Heart right ventricle (tissue), 16 donors: Measurements from ENCODE around the gene CACNA1A. TPM values are rescaled to one million over a fixed set of nuclear protein-coding genes. Genes with fewer than 3 reads are reported as not detected.

Source experiments
- ATAC-seq, 8 donors: fragments of 200-7000 bp; cut with Tn5 transposase; one replicate each; pipeline ENCODE4 v1.9.1; 2020; ENCODE audit warnings: mild to moderate bottlenecking in 8 of 8, moderate library complexity in 8 of 8, moderate number of reproducible peaks in 1 of 8
- DNase-seq, 2 donors: peaks; one replicate each; pipeline ENCODE4 v3.0.0-alpha.2; 2020
- H3K27ac ChIP-seq, 10 donors: fragments of 200-600 bp; sonication (generic) in 2 of 10; one replicate each; pipeline versions ENCODE4 v1.5.0 to v1.8.0; 2020 to 2022; ENCODE audit warnings: mild to moderate bottlenecking in 3 of 10
- H3K27me3 ChIP-seq, 7 donors: fragments of 200-600 bp; one replicate each; pipeline ENCODE4 v1.8.0; 2021 to 2022; ENCODE audit warnings: mild to moderate bottlenecking in 2 of 7
- H3K36me3 ChIP-seq, 9 donors: fragments of 200-600 bp; sonication (generic) in 1 of 9; one replicate each; pipeline versions ENCODE4 v1.5.0 to v1.8.0; 2020 to 2022; ENCODE audit warnings: mild to moderate bottlenecking in 2 of 9
- H3K4me1 ChIP-seq, 9 donors: fragments of 200-600 bp; sonication (generic) in 1 of 9; one replicate each; pipeline versions ENCODE4 v1.5.0 to v1.8.0; 2020 to 2022; ENCODE audit warnings: mild to moderate bottlenecking in 4 of 9
- H3K4me3 ChIP-seq, 10 donors: fragments of 200-600 bp; sonication (generic) in 2 of 10; one replicate each; pipeline versions ENCODE4 v1.5.0 to v1.8.0; 2020 to 2022; ENCODE audit warnings: mild to moderate bottlenecking in 7 of 10, moderate library complexity in 2 of 10
- H3K9me3 ChIP-seq, 11 donors: fragments of 200-600 bp in 10 of 11; sonication (generic) in 2 of 11; one replicate each; pipeline versions ENCODE4 v1.5.0 to v1.8.0; 2013 to 2022; ENCODE audit warnings: mild to moderate bottlenecking in 2 of 11, control low read depth in 1 of 11, moderate library complexity in 1 of 11
- WGBS, 2 donors: extraction: QIAGEN DNeasy Blood & Tissue Kit; methylation state at CpG; one replicate each; pipeline ENCODE4 v1.1.7; 2013; ENCODE audit warnings: inconsistent platforms in 1 of 2; 5-methylcytosine and 5-hydroxymethylcytosine counted together
- intact Hi-C, 10 donors: fragments of 100-400 bp; cut with DNase I; formaldehyde crosslinking; loops; one replicate each; pipeline versions ENCODE4 v1.11.1 to v1.14.2; 2022
- polyA plus RNA-seq, 2 donors: library from polyadenylated mRNA; stranded (reverse); fragments of 200-250 nt; gene quantifications; one replicate each; pipeline ENCODE4 v1.2.3, GENCODE V29; 2013
- total RNA-seq, 10 donors: library from RNA; stranded (reverse); fragmentation: NEBNext Ultra II Directional in 3 of 10; extraction: Animal tissue kit (Norgen Biotek cat#: 25700) in 3 of 10; gene quantifications; one replicate each; pipeline versions ENCODE4 v1.2.1 to v1.2.4, GENCODE V29; 2021 to 2023
- TF ChIP-seq, protein P1 (sequence below), 9 donors: fragments of 200-600 bp; sonication (generic) in 2 of 9; IDR thresholded peaks; one replicate each; pipeline versions ENCODE4 v1.5.0 to v1.8.0; 2021 to 2022; ENCODE audit warnings: antibody characterized with exemption in 9 of 9, mild to moderate bottlenecking in 5 of 9, moderate library complexity in 1 of 9
- donor health status: Arrhythmogenic right ventricular cardiomyopathy.
- donor health status: ischemic (EF 13 %, LVEDD 7.1; RV severe dilation, severe dysfunction).
- donor health status: healthy with polysubstance abuse.
- donor health status: DM: no; HTN: yes; CAD: no.
- donor health status: DM: no; HTN: no; CAD: no.
- donor health status: ischemic (EF 25% LVEDD 6.9; RV normal size, moderate dysfunction).
- donor health status: ischemic (EF 25% LVEDD 5.7; RV mildly dilated, moderate dysfunction).
- donor health status: healthy.
- donor health status: DM: yes; HTN: yes; CAD: no.
- donor health status: Ischemic cardiomyopathy.
- donor health status: ischemic (EF 35%, LVEDD 5.7; RV mildly dilated, moderate dysfunction).
- donor health status: nonischemic (EF 11% LVEDD 7.7; RV severe dilation, severe dysfunction).
- donor health status: DM: yes; HTN: yes; CAD: no.
- donor health status: PGD.
- donor health status: ischemic (EF 29% LVEDD 5.4; RV normal size, mild dysfunction).
- donor health status: nonischemic (EF 23%, LVEDD 6.1; RV moderate dilation, normal function).

The CACNA1A gene
- total and polyA plus RNA-seq, 12 donors, result 0.21 to 2.3 (median 0.66) TPM

DNA sequence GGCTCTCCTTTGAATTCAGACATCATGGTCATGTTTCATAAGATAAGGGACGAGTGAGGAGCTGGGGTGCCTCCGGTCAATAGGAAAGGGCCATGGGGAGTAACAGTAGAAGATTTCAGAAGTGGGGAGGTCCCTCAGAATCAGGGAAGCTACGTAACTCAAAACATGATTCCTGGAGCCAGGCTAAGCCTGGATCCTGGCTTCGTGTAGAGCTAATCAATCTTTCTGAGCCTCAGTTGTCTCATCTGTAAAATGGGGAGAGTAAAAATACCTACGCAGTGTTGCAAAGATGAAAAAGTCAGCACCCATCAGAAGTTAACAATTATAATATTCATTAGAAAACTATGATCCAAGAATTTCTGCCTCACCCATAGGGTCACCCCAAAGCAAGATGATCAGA, 106.5 kb downstream of the CACNA1A start:
- Histone ChIP-seq H3K27ac (peak overlapping the region in 2 of 10 donors; percentile 30 to 46), H3K36me3 (no peaks in the 10 kb centered on the region), H3K4me1 (peaks cover 0 to 8% (median 0%) of the 10 kb centered on the region in 9 donors), H3K4me3 (no peak overlapping the region), H3K27me3 (peaks cover 0 to 28% (median 9%) of the 10 kb centered on the region in 7 donors), H3K9me3 (peaks cover 0 to 14% (median 2%) of the 10 kb centered on the region in 11 donors)
- WGBS, 2 donors, result 71 to 75% methylated on average over 5 of the region's 5 CpGs
- intact Hi-C loops, result no loop called here
- TF ChIP-seq, protein P1, sequence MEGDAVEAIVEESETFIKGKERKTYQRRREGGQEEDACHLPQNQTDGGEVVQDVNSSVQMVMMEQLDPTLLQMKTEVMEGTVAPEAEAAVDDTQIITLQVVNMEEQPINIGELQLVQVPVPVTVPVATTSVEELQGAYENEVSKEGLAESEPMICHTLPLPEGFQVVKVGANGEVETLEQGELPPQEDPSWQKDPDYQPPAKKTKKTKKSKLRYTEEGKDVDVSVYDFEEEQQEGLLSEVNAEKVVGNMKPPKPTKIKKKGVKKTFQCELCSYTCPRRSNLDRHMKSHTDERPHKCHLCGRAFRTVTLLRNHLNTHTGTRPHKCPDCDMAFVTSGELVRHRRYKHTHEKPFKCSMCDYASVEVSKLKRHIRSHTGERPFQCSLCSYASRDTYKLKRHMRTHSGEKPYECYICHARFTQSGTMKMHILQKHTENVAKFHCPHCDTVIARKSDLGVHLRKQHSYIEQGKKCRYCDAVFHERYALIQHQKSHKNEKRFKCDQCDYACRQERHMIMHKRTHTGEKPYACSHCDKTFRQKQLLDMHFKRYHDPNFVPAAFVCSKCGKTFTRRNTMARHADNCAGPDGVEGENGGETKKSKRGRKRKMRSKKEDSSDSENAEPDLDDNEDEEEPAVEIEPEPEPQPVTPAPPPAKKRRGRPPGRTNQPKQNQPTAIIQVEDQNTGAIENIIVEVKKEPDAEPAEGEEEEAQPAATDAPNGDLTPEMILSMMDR (IDR thresholded peaks at IDR 0.05), result no peak
- no peak for ATAC-seq
- DNase-seq, result no peak

DNA sequence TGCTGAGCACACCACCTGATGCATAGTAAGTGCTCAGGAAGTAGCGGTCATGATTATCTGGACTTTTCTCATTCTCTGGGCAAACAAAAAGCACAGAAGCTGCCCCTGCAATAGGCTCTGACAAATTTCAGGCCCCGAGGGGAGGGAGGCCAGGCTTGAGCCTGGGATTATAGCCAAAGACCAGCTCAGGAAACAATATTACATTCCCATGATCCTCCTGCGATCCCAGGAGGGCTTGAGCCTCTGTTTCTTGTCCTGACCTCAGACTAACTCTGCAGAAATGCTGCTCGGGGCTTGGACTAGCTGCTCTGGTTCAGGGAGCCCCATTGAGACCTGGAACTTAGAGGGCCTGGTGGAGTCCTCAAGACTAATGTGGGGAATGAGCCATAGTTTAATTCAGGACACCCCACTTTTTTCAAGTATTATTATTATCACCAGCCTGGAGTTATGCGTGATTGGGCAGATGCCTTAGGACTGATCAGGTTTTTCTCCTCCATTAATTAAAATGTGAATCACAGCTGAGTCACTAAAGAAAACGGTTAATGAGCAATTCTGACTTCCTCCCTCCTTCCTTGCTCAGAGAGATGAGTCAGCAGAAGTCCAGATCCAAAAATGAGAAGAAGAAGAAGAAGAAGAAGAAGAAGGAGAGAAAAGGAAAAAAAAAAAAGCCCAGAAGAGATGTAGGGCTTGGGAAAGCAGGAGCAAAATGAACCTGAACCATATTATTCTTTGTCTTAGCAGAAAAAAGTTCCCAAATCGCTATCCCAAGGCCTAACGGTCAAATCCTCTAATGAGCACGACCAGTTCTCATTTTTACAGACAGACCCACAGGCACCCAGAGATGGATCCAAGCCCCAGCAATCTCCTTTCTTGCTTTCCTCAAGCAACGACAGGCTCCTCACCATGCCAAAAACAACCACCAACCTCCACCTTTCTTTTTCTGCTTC, 107.2 kb downstream of the CACNA1A start:
- peak overlapping the region in 3 of 10 donors; percentile 30 to 46 (median 40) for H3K27ac ChIP-seq
- peaks cover 0 to 35% (median 12%) of the 10 kb centered on the region in 7 donors for H3K27me3 ChIP-seq
- H3K4me3 ChIP-seq, result no peak overlapping the region
- TF ChIP-seq, protein P1 (IDR thresholded peaks at IDR 0.05), result no peak
- H3K9me3 ChIP-seq, result peaks cover 0 to 14% (median 2%) of the 10 kb centered on the region in 11 donors
- WGBS, 2 donors, result 47 to 49% methylated on average over 10 of the region's 10 CpGs
- peak in 1 of 2 donors; percentile 18 for DNase-seq
- H3K36me3 ChIP-seq, result no peaks in the 10 kb centered on the region
- peak in 5 of 8 donors; percentile 23 to 77 (median 54) for ATAC-seq
- intact Hi-C loops, result no loop called here
- H3K4me1 ChIP-seq, result peaks cover 0 to 8% (median 0%) of the 10 kb centered on the region in 9 donors

DNA sequence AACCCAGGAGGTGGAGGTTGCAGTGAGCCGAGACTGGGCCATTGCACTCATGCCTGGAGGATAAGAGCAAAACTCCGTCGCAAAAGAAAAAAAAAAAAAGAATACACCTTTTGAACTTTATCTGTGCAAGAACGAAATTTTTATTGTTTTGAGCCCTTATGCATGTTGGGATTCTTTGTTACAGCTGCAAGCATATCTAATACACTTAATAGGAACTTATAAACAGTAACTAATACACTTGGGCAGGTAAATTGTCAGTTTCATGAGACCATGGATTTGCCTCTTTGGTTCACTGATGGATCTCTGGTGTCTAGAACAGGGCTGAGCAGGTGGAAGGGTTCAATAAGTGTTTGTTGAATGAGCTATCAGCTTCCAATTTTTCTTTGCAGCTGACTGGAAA, 108.1 kb downstream of the CACNA1A start:
- H3K36me3 ChIP-seq, result no peaks in the 10 kb centered on the region
- H3K27me3 ChIP-seq, result peaks cover 0 to 36% (median 12%) of the 10 kb centered on the region in 7 donors
- 85 to 88% methylated on average over 4 of the region's 4 CpGs for WGBS, 2 donors
- TF ChIP-seq, protein P1 (IDR thresholded peaks at IDR 0.05), result no peak
- ATAC-seq (no peak), DNase-seq (no peak)
- H3K4me1 ChIP-seq, result peaks cover 0 to 8% (median 0%) of the 10 kb centered on the region in 9 donors
- intact Hi-C loops, result no loop called here
- H3K9me3 ChIP-seq, result peaks cover 0 to 14% (median 2%) of the 10 kb centered on the region in 11 donors
- H3K4me3 ChIP-seq, result no peak overlapping the region
- peak overlapping the region in 2 of 10 donors; percentile 21 to 23 for H3K27ac ChIP-seq

DNA sequence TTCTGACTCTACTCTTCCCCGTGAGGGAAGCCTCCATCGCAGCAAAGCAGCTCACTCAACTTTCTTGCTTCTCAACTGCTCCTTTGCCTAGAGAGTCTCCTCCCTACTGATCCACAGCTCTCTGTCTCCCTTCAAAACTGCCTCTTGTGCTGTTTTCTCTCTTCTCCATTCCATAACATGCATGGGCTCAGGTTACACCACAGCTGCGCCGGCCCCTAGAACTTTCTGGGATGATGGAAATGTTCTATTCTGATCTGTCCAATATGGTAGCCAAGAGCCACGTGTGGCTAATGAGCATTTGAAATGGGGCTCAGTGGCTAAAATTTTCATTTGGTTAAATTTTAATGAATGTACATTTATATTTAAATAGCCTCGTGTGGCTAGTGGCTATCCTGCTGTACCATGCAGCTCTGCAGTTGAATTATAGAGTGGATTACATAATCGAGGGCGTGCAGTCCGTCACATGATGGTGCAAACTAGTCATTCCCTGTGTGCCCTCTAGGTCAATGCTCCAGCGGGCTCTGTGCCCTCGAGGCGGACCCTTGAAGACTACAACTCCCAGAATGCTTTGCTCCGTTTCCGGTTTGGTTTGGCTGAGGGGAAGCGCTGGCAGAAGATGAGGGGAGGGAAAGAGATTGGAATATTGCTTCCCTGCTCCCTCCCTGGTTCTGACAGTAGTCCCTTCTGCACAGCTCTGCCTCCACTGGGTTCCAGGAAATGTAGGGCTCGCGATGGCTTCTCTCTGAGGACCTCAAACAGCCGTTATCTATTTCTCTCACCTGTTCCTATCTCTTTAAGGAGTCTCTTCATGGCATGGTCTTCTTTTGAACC, 109.8 kb downstream of the CACNA1A start:
- peaks cover 0 to 7% (median 0%) of the 10 kb centered on the region in 11 donors for H3K9me3 ChIP-seq
- peak; percentile 17 to 27 for DNase-seq
- WGBS, 2 donors, result 30 to 31% methylated on average over 18 of the region's 18 CpGs
- peaks cover 0 to 8% (median 0%) of the 10 kb centered on the region in 9 donors for H3K4me1 ChIP-seq
- ATAC-seq, result peak in 1 of 8 donors; percentile 70
- no peaks in the 10 kb centered on the region for H3K36me3 ChIP-seq
- no peak overlapping the region for H3K4me3 ChIP-seq
- intact Hi-C loops, result no loop called here
- no peak overlapping the region for H3K27ac ChIP-seq
- TF ChIP-seq, protein P1 (IDR thresholded peaks at IDR 0.05), result no peak
- H3K27me3 ChIP-seq, result peaks cover 0 to 51% (median 13%) of the 10 kb centered on the region in 7 donors
